ENCODE results near the gene TRIM31. TPM values are rescaled to one million over a fixed set of nuclear protein-coding genes. Genes with fewer than 3 reads are reported as not detected.

Gene TRIM31
- total RNA-seq, 1 experiment from 2014 or later, result 0.13 TPM

- ChIA-PET POLR2A (no interaction called here), CTCF (interaction anchor here (0.6 to 1.7 kb wide), 4 partner anchors 31 to 324 kb away, joined by 3 to 5 read pairs (median 4); no protein-coding TSS in a partner anchor)
- TF ChIP-seq MAX (CRISPR knock-in tag; IDR thresholded peaks at IDR 0.05) (peak; percentile 14; the same call in 1 of the 2 replicates), ZNF425 (CRISPR knock-in tag; conservative IDR thresholded peaks at IDR 0.05) (no peak), FOXP1 (CRISPR knock-in tag; IDR thresholded peaks at IDR 0.05; ENCODE audit: borderline replicate concordance) (0 out of 2 replicates have a peak, but pooled peaks have one; percentile 48), CREM (CRISPR knock-in tag; IDR thresholded peaks at IDR 0.05) (no peak), SP1 (CRISPR knock-in tag; conservative IDR thresholded peaks at IDR 0.05) (0 out of 2 replicates have a peak, but pooled peaks have one; percentile 31), ZNF138 (CRISPR knock-in tag; conservative IDR thresholded peaks at IDR 0.05) (no peak)
- no peaks in the 10 kb centered on the region; the same call in 1 of the 2 replicates for H3K36me3 Mint-ChIP-seq
- ATAC-seq (no peak), DNase-seq (ENCODE audit: low spot score) (peak; percentile 35)
- peaks cover 36% of the 10 kb centered on the region for H3K4me1 Mint-ChIP-seq
- H3K27ac Mint-ChIP-seq, result no peak overlapping the region
- no peaks in the 10 kb centered on the region for H3K9me3 Mint-ChIP-seq
- peaks cover 65% of the 10 kb centered on the region for H3K27me3 Mint-ChIP-seq (ENCODE audit: low read depth)
- peak overlapping the region; percentile 55 for H3K4me3 Mint-ChIP-seq
These were observed 41.6 kb downstream of the TRIM31 start for GRCh38 chr6:30071081-30071818.

GRCh38 chr6:30067460-30068139 is 45.3 kb downstream of the TRIM31 start:
- ChIA-PET CTCF (interaction anchor here (0.6 to 1.3 kb wide), 3 partner anchors 34 to 37 kb away, joined by 3 to 5 read pairs (median 3); no protein-coding TSS in a partner anchor), POLR2A (no interaction called here)
- peaks cover 29% of the 10 kb centered on the region for H3K4me1 Mint-ChIP-seq
- H3K27ac Mint-ChIP-seq, result peak overlapping the region; percentile 94
- H3K9me3 Mint-ChIP-seq, result no peaks in the 10 kb centered on the region
- TF ChIP-seq ATF6 (CRISPR knock-in tag; IDR thresholded peaks at IDR 0.05) (no peak), HMGA2 (CRISPR knock-in tag; IDR thresholded peaks at IDR 0.05) (no peak), PRDM15 (CRISPR knock-in tag; IDR thresholded peaks at IDR 0.05) (no peak), MXD4 (CRISPR knock-in tag; IDR thresholded peaks at IDR 0.05; ENCODE audit: borderline replicate concordance) (no peak), RELA (CRISPR knock-in tag; IDR thresholded peaks at IDR 0.05; ENCODE audit: borderline replicate concordance) (no peak), FOXJ3 (CRISPR knock-in tag; IDR thresholded peaks at IDR 0.05; ENCODE audit: borderline replicate concordance) (no peak), SP1 (CRISPR knock-in tag; conservative IDR thresholded peaks at IDR 0.05) (no peak)
- peaks cover 6% of the 10 kb centered on the region; the same call in 1 of the 2 replicates for H3K36me3 Mint-ChIP-seq
- ATAC-seq (peak; percentile 75), DNase-seq (ENCODE audit: low spot score) (peak; percentile 89)
- peak overlapping the region; percentile 86 for H3K4me3 Mint-ChIP-seq
- H3K27me3 Mint-ChIP-seq (ENCODE audit: low read depth), result peaks cover 30% of the 10 kb centered on the region
